ENCODE results near the gene GLI3. TPM values are rescaled to one million over a fixed set of nuclear protein-coding genes. Genes with fewer than 3 reads are reported as not detected.
A peak's percentile ranks its signal among the peaks of the same experiment; 100 is the strongest.

Gene GLI3
- total RNA-seq, 2 donors from 2014 or later, result 9.2 to 14.7 TPM

DNA sequence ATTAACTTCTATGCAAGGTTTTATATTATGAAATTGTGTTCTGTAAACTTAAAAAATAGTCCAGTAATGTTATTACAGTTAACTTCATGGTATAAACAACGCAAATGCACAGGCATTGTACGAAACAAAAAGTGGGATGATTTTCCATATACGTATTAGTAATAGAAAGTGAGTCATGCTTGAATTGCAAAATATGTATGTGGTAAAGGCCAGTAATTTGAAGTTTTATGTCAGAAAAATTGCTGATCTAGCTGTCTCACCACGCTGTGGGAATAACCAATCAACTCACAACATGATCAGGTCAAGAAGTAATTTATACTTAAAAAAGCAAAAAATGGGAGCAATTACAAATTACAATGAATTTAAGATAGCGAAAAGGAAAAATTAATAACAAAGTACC lies 37.0 kb upstream of the GLI3 start:
- Histone ChIP-seq H3K9me3 (no peaks in the 10 kb centered on the region), H3K4me1 (replicated peaks) (no peaks in the 10 kb centered on the region), H3K27me3 (replicated peaks; ENCODE audit: insufficient read depth) (no peaks in the 10 kb centered on the region), H3K4me3 (no peak overlapping the region), H3K36me3 (no peaks in the 10 kb centered on the region), H3K27ac (no peak overlapping the region)
- no peak for DNase-seq (ENCODE audit: low spot score)
- intact Hi-C loops (cut with DNase I), result no loop called here
- WGBS, result 93% methylated on average over 5 of the region's 5 CpGs
- TF ChIP-seq, protein P1, sequence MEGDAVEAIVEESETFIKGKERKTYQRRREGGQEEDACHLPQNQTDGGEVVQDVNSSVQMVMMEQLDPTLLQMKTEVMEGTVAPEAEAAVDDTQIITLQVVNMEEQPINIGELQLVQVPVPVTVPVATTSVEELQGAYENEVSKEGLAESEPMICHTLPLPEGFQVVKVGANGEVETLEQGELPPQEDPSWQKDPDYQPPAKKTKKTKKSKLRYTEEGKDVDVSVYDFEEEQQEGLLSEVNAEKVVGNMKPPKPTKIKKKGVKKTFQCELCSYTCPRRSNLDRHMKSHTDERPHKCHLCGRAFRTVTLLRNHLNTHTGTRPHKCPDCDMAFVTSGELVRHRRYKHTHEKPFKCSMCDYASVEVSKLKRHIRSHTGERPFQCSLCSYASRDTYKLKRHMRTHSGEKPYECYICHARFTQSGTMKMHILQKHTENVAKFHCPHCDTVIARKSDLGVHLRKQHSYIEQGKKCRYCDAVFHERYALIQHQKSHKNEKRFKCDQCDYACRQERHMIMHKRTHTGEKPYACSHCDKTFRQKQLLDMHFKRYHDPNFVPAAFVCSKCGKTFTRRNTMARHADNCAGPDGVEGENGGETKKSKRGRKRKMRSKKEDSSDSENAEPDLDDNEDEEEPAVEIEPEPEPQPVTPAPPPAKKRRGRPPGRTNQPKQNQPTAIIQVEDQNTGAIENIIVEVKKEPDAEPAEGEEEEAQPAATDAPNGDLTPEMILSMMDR (IDR thresholded peaks at IDR 0.05), result no peak
- TF ChIP-seq POLR2AphosphoS5 (IDR thresholded peaks at IDR 0.05) (no peak), POLR2A (IDR thresholded peaks at IDR 0.05) (no peak)

GRCh38 chr7:42272793-42273665 lies 36.0 kb upstream of the GLI3 start:
- Histone ChIP-seq H3K27ac (no peak overlapping the region), H3K4me3 (no peak overlapping the region), H3K9me3 (no peaks in the 10 kb centered on the region), H3K36me3 (no peaks in the 10 kb centered on the region), H3K4me1 (replicated peaks) (no peaks in the 10 kb centered on the region), H3K27me3 (replicated peaks; ENCODE audit: insufficient read depth) (no peaks in the 10 kb centered on the region)
- no peak for DNase-seq (ENCODE audit: low spot score)
- TF ChIP-seq, protein P1 (IDR thresholded peaks at IDR 0.05), result peak in 1 of 4 experiments; percentile 30
- TF ChIP-seq POLR2A (IDR thresholded peaks at IDR 0.05) (no peak), POLR2AphosphoS5 (IDR thresholded peaks at IDR 0.05) (no peak)
- intact Hi-C loops (cut with DNase I), result no loop called here
- WGBS, result 71% methylated on average over 3 of the region's 3 CpGs

GRCh38 chr7:42269161-42269560 lies 32.2 kb upstream of the GLI3 start:
- no peak for DNase-seq (ENCODE audit: low spot score)
- no peaks in the 10 kb centered on the region for H3K27me3 ChIP-seq (replicated peaks; ENCODE audit: insufficient read depth)
- no peak overlapping the region for H3K27ac ChIP-seq
- H3K9me3 ChIP-seq, result no peaks in the 10 kb centered on the region
- H3K4me1 ChIP-seq (replicated peaks), result no peaks in the 10 kb centered on the region
- intact Hi-C loops (cut with DNase I), result no loop called here
- no peak overlapping the region for H3K4me3 ChIP-seq
- no peaks in the 10 kb centered on the region for H3K36me3 ChIP-seq
- TF ChIP-seq, protein P1 (IDR thresholded peaks at IDR 0.05), result no peak
- no peak for TF ChIP-seq POLR2A (IDR thresholded peaks at IDR 0.05)
- no peak for TF ChIP-seq POLR2AphosphoS5 (IDR thresholded peaks at IDR 0.05)
- WGBS, result 86% methylated on average over 4 of the region's 4 CpGs

DNA sequence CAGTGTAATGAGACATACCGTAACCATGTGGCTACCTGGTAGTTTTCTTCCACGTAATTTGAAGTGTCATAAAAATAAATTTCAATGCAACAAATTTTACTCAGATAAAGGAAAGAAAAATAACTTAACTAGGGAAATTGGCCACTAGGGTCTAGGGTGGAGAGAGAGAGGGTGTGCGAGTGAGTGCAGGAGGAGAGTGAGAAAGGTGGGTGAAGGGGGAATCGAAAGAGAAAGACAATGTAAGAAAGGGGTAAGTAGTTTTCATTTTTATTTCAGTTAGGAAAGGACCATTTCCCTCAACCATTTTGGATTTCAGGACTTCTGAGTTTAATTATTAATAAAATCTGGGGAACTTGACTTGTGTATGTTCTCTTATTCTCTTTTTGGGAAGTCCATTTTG lies 27.7 kb upstream of the GLI3 start:
- TF ChIP-seq POLR2A (IDR thresholded peaks at IDR 0.05) (no peak), POLR2AphosphoS5 (IDR thresholded peaks at IDR 0.05) (no peak)
- TF ChIP-seq, protein P1 (IDR thresholded peaks at IDR 0.05), result no peak
- DNase-seq (ENCODE audit: low spot score), result no peak
- intact Hi-C loops (cut with DNase I), result no loop called here
- no peaks in the 10 kb centered on the region for H3K4me1 ChIP-seq (replicated peaks)
- H3K27me3 ChIP-seq (replicated peaks; ENCODE audit: insufficient read depth), result no peaks in the 10 kb centered on the region
- 94% methylated on average over 4 of the region's 4 CpGs for WGBS
- H3K4me3 ChIP-seq, result no peak overlapping the region
- no peak overlapping the region for H3K27ac ChIP-seq
- H3K9me3 ChIP-seq, result no peaks in the 10 kb centered on the region
- H3K36me3 ChIP-seq, result no peaks in the 10 kb centered on the region

DNA sequence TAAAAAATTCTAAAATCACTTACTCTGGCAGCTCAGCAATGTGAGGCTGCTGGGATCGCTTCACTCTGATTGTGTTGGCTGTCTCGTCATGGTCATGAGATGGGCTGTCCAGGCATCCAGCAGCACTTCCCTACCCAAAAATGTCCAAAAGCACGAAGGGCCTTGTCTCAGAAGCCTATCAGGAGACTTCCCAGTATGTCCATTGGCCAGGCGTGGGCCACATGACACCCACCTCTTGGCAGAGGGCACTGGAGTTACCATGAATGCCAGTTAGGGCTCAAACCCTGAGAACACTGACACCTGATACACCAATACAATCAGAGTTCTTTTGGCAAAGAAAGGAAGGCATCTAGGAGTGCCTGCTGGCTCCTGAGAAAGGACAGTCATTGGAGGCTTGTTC lies 27.0 kb upstream of the GLI3 start:
- TF ChIP-seq POLR2A (IDR thresholded peaks at IDR 0.05) (no peak), POLR2AphosphoS5 (IDR thresholded peaks at IDR 0.05) (no peak)
- TF ChIP-seq, protein P1 (IDR thresholded peaks at IDR 0.05), result no peak
- intact Hi-C loops (cut with DNase I), result no loop called here
- Histone ChIP-seq H3K4me1 (replicated peaks) (no peaks in the 10 kb centered on the region), H3K27ac (no peak overlapping the region), H3K27me3 (replicated peaks; ENCODE audit: insufficient read depth) (no peaks in the 10 kb centered on the region), H3K9me3 (no peaks in the 10 kb centered on the region), H3K36me3 (no peaks in the 10 kb centered on the region), H3K4me3 (no peak overlapping the region)
- DNase-seq (ENCODE audit: low spot score), result no peak
- 94% methylated on average over 4 of the region's 4 CpGs for WGBS
